Hepatocyte (in vitro differentiated cells): ENCODE data around the gene SFRP5.

ENCODE experiments used
- EZH2 ChIP-seq: fragments of 200-600 bp; sonication (generic); IDR thresholded peaks from 2 replicates; pipeline ENCODE4 v1.6.1; 2016; ENCODE audit warnings: antibody characterized with exemption, mild to moderate bottlenecking, borderline replicate concordance
- EZH2phosphoT487 ChIP-seq: fragments of 200-600 bp; sonication (generic); IDR thresholded peaks from one replicate; pipeline ENCODE4 v1.6.1; 2018; ENCODE audit warnings: antibody characterized with exemption, mild to moderate bottlenecking, low read depth, moderate library complexity; ENCODE audit not compliant: unreplicated experiment, severe bottlenecking
- TF ChIP-seq, protein P1 (sequence below): fragments of 200-600 bp; sonication (generic); IDR thresholded peaks from 2 replicates; pipeline ENCODE4 v1.5.1; 2016; ENCODE audit warnings: antibody characterized with exemption, mild to moderate bottlenecking; ENCODE audit not compliant: poor library complexity

DNA sequence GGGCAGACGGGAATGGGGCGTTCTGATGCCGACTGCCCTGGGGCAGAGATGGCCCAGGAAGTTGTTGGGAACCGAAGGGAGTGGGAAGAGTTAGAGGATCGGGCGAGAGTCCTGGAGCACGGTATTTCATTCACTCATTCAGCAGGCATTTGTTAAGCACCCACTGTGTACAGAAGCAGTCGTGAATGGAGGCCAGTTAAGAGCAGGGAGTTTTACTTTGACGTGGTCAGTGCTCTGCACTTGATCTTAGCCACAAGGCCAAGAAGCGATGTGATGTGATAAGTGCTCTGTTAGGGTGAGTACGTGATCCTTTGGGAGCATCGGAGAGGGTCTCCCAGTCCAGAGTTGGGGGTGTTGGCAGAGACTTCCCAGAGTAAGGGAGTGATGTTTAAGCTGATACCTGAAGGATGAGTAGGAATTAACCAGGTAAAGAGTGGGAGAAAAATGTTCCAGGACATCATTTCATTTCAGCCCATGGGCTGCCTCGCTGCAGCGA is 34.0 kb downstream of the SFRP5 start:
- TF ChIP-seq, protein P1, sequence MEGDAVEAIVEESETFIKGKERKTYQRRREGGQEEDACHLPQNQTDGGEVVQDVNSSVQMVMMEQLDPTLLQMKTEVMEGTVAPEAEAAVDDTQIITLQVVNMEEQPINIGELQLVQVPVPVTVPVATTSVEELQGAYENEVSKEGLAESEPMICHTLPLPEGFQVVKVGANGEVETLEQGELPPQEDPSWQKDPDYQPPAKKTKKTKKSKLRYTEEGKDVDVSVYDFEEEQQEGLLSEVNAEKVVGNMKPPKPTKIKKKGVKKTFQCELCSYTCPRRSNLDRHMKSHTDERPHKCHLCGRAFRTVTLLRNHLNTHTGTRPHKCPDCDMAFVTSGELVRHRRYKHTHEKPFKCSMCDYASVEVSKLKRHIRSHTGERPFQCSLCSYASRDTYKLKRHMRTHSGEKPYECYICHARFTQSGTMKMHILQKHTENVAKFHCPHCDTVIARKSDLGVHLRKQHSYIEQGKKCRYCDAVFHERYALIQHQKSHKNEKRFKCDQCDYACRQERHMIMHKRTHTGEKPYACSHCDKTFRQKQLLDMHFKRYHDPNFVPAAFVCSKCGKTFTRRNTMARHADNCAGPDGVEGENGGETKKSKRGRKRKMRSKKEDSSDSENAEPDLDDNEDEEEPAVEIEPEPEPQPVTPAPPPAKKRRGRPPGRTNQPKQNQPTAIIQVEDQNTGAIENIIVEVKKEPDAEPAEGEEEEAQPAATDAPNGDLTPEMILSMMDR: no peak
- no peak for TF ChIP-seq EZH2
- no peak for TF ChIP-seq EZH2phosphoT487
